Endometrial microvascular endothelial cells (primary cell): Measurements from ENCODE around the gene TDRD7. TPM values are rescaled to one million over a fixed set of nuclear protein-coding genes. Genes with fewer than 3 reads are reported as not detected.
"Not testable (repeated sequence)": the region's sequence is repeated elsewhere in the genome, so short reads cannot be mapped to it uniquely, and the experiment has no call there.

Experiments used
- in situ Hi-C: cut with HindIII; loops from 2 replicates; pipeline ENCODE4 v1.10.0; 2017; ENCODE audit warnings: low sequenced_read_pairs, low pct_unique_long_range_greater_than_20kb; ENCODE audit errors: inconsistent ontology term
- total RNA-seq: library from RNA; depleted of rRNA; stranded (reverse); fragments of >200 nt; gene quantifications from one replicate; pipeline ENCODE4 v1.2.3, GENCODE V29; 2015; ENCODE audit errors: inconsistent ontology term

Gene TDRD7
- total RNA-seq, 1 donor from 2014 or later: 16.7 TPM

- in situ Hi-C loops: not testable (repeated sequence)
These were observed 87.0 kb downstream of the TDRD7 start for GRCh38 chr9:97498846-97499245.

DNA sequence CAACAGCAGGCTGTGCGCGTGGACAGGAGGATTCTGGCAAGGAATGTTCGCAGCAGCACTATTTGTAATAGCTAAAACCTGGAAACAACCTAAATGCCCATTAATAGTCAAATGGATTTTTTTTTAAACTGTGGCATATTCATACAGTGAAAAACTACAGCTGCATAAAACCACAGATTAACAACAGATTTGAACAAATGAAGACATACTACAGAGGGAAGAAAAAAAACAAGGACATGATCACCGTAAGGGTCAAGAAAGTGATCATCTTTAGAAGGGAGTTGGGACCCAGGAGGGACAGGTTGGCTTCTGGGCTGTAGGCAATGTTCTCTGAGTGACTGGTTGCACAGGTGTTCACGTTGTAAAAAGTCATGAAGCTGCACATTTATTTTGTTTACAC, 88.4 kb downstream of the TDRD7 start:
- in situ Hi-C loops: no loop called here

- in situ Hi-C loops: no loop called here
These were observed 88.9 kb downstream of the TDRD7 start for GRCh38 chr9:97500765-97501176.

DNA sequence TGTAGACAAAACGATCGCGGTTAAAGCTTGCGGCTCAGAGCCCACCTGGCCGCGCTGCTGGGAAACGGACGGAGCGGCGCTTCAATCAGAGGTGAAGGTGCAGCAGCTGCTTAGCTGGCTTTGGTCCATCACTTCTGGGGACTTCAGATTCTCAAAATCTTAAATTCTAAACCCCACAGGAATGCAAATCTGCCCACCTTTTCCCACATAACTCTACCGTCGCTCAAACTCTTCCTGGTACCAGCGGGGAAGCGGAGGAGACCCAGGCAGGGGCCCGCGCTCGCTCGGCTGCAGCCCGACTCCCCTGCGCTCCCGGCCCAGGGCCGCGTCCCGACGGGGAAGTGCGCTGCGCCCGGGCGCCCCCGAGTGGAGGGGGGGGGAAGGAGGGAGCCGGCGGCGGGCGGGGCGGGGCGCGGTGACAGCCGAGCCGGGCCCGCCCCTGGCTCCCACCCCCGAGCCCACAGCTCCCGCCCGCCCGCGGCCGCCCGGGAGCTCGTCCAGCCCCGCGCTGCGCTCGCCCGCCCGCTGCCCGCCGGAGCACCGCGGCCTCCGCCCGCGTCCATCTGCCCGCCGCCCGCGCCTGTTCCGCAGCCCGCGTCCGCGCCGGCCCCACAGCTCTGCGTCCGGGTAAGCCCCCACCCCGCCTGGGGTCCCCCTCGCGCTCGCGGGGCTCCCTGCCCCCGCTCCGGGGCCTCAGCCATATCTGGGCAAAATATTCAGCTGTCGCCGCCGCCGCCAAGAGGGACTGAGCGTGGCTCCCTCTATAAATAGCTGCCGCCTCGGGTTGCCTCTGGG, 89.5 kb downstream of the TDRD7 start, which contains the start of gene TMOD1:
Gene TMOD1, plus strand, starts transcription at position 490 of the 795 bp plus-strand sequence. CDS start 22,523 bp downstream, outside the sequence.
- in situ Hi-C loops: no loop called here

- in situ Hi-C loops: no loop called here
These were observed 90.0 kb downstream of the TDRD7 start for GRCh38 chr9:97501972-97502221.

DNA sequence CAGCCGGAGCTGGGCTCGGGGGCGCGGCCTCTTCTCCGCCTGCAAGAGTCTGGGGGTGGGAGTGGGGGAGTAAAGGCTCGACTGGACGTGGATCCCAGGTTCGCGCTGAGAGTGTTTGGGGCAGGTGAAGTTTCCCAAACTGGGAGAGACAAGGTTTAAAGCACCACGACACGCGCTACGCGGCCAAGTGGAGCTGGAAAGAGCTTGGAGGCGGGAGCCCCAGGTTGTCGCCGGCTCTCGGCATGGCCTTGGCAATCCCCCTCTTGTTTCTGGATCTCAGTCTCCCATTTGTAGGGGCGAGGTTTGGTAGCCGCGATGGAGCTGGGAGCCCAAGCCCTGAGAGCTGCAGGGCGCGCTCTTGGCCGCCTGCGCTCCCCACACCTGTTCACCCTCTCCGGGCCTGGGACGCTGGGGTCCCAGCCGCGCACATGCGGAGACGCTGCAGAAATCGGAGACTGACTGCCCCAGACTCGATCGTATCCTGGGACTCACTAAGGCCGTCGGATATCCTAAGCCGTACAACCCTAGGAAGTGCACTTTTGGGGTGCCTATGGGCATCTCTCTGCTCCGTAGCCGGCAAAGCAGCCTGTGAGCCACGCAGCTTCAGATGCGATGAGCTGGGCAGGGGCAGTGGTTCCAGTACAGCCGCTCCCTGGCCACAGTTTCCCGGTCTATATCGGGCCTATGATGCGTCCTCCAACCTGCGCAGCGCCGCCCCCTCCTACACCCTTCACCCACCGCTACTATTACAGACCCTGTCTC, 90.5 kb downstream of the TDRD7 start:
- in situ Hi-C loops: no loop called here

DNA sequence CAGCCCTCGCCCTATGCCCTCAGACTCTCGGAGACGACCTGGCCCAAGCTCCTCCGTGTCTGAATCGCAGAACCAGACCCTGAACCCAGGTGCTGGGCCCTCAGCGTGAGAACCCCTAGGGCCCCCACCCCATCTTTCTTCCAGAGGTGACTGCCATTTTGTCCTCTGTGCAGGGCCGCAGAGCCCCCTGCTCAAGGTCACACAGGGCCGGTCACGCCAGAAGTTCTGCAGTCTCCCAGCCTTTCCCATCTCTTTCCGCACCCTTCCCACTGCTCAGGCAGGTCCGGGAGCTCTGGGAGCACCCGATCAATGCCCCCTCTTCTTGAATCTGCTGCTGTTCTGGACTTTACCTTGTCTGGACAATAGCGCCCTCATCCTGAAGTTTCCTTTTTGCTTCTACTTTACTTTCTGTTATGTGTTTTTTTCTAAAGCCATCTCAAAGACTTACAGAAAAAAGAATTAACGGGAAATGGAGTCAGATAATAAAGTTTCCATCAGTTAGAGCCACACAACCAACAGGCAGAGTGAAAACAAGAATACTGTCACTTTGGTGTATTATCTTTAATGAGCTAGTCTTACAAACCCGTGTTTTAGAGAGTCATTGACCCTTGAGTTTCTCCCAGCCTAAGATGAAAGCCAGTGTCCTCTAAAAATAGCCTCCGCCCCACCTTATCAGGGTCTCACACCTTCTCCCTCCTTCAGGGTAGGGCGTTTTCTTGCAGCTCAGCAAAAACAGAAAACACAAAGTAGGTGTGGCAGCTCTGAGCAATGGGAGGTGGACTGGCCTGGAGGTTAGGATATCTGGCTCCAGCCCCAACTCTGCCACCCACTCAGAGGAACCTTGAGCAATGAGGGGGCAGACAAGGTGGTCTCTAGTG, 91.3 kb downstream of the TDRD7 start:
- in situ Hi-C loops: no loop called here

- in situ Hi-C loops: no loop called here
These were observed 91.9 kb downstream of the TDRD7 start for GRCh38 chr9:97503862-97504210.

GRCh38 chr9:97504381-97505216, 92.7 kb downstream of the TDRD7 start:
- in situ Hi-C loops: no loop called here

DNA sequence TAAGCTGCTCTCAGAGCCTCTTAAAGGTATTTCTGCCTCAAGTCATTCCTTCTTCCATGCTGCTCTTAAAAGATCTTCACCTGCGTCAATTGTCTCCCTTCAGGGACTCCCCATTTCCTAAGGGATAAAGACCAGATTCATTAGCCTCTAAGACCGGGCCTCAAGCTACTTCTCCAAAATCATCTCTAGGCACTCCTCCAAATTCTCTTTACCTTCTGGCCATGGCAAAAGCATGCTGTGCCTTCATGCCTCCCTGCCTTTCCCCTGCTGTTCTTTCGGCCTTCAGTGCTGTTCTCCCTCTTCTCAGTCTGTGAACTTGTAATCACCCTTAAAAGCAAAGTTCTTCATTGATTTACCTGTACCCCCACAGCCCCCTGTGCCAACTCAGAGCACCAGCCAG, 93.9 kb downstream of the TDRD7 start:
- in situ Hi-C loops: no loop called here

GRCh38 chr9:97506306-97506705, 94.4 kb downstream of the TDRD7 start:
- in situ Hi-C loops: no loop called here

DNA sequence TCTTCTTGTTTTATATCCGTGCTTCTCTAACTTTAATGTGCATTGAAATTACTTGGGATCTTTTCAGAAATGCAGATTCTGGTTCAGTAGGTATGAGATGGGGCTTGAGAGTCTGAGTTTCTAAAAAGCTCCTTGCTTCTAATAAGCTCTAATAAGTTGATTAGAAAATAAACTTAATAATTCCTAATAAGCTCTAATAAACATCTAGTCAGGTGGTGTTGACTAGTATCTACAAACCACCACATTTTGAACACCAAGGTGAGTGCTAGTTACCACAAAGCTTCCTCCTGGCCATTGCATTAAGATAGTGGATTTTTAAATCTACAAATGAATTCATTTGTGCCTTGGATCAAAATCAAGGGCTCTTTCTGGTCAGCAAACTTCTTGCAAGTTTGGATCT, 94.9 kb downstream of the TDRD7 start:
- in situ Hi-C loops: no loop called here

DNA sequence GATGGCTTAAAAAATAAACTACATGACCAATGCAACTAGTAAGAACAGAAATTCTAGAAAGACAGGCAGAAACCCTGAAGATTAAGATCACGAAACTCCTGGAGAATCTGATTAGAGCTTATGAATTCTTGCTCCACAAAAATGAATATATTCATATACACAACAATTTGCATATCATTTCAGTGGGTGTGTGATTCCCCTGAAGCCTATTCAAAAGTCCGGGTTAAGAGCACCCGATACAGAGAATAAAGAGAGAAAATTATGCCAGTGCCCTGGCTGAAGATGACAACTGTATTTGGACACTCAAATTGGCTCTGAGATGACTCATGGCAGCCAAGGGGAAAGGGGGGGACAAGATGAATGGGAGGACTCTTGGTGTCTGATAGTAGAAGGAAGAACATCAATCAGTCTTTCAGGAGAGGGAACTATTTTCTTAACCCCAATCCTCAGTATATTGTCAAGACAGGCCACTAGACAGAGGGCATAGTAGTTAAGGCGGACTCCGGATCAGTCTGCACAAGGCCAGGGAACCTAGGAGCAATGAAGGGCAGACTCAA, 95.6 kb downstream of the TDRD7 start:
- in situ Hi-C loops: no loop called here

DNA sequence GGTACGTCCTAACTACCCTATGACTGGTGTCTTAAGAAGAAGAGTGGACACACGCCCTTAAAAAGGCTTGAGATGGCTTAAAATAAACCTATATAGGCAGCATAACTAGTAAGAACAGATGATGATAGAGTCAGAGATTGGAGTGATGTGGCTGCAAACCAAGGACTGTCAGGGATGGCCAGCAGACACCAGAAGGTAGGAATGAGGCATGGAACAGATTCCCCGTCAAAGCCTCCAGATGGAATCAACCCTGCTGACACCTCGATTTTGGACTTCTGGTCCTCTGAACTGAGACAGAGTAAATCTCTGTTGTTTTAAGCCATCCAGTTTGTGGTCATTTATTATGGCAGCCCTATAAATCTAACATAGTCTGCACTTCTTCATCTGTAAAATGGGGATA, 97.0 kb downstream of the TDRD7 start:
- in situ Hi-C loops: no loop called here

GRCh38 chr9:97510797-97511654, 99.1 kb downstream of the TDRD7 start:
- in situ Hi-C loops: no loop called here

DNA sequence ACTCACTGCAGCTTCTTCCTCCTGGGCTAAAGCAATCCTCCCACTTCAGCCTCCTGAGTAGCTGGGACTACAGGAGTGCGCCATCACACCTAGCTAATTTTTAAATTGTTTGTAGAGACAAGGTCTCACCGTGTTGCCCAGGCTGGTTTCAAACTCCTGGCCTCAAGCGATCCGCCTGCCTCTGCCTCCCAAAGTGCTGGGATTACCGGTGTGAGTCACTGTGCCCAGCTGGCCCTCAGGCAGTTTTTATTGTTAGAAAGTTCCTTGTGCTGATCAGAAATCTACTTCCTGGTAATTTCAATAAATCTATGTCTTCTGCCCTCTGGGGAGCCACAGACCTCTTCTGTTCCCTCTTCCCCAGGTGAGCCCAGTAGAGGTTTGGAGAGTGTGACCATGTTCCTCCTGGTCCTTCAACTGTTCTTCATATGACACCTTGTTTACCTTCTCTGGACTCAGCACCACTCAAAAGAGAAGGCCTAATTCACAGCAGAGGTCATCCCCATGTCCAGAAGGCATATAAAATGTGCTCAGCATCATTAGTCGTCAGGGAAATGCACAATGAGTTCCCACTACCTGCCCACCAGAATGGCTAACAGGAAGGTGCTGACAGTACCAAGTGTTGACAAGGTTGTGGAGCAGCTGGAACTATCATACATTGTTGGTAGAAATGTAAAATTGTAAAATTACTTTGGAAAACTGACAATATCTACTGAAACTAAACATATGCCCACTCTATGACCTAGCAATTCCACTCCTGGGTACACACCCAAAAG, 99.9 kb downstream of the TDRD7 start:
- in situ Hi-C loops: no loop called here

- in situ Hi-C loops: no loop called here
These were observed 101.2 kb downstream of the TDRD7 start for GRCh38 chr9:97512966-97513560.
